ENCODE results near the gene OSM. TPM values are rescaled to one million over a fixed set of nuclear protein-coding genes. Genes with fewer than 3 reads are reported as not detected.

Gene OSM
- polyA plus RNA-seq, 12 donors: 0.13 to 1.2 (median 0.36) TPM; not detected in 4

GRCh38 chr22:30263883-30264282 lies 2.8 kb downstream of the OSM start:
- DNase-seq: no peak

GRCh38 chr22:30262917-30263741 lies 3.5 kb downstream of the OSM start:
- peak; percentile 66 for DNase-seq

GRCh38 chr22:30262112-30262511 lies 4.5 kb downstream of the OSM start:
- DNase-seq: no peak

- no peak for DNase-seq
These were observed 5.5 kb downstream of the OSM start for GRCh38 chr22:30261134-30261533.

- no peak for DNase-seq
These were observed 6.0 kb downstream of the OSM start for GRCh38 chr22:30260682-30261081.

- no peak for DNase-seq
These were observed 6.4 kb downstream of the OSM start for GRCh38 chr22:30260276-30260675.

- no peak for DNase-seq
These were observed 12.3 kb downstream of the OSM start for GRCh38 chr22:30254314-30254713.

- DNase-seq: no peak
These were observed 13.3 kb downstream of the OSM start for GRCh38 chr22:30253205-30253852.

- no peak for DNase-seq
These were observed 14.0 kb downstream of the OSM start for GRCh38 chr22:30252411-30253204.

GRCh38 chr22:30251711-30252110 lies 14.9 kb downstream of the OSM start:
- no peak for DNase-seq

GRCh38 chr22:30250661-30251267 lies 15.9 kb downstream of the OSM start:
- DNase-seq: no peak

- DNase-seq: no peak
These were observed 16.5 kb downstream of the OSM start for GRCh38 chr22:30250039-30250565.

- DNase-seq: peak; percentile 66
These were observed 17.3 kb downstream of the OSM start for GRCh38 chr22:30249049-30250038.

GRCh38 chr22:30248484-30248883 lies 18.2 kb downstream of the OSM start:
- no peak for DNase-seq

GRCh38 chr22:30247974-30248373 lies 18.7 kb downstream of the OSM start:
- DNase-seq: no peak

GRCh38 chr22:30247561-30247960 lies 19.1 kb downstream of the OSM start:
- DNase-seq: no peak

GRCh38 chr22:30246814-30247376 lies 19.8 kb downstream of the OSM start:
- no peak for DNase-seq

GRCh38 chr22:30245985-30246813 lies 20.5 kb downstream of the OSM start, which contains the start of gene LIF:
Gene LIF, minus strand, starts transcription at chr22:30246759. Its CDS starts 64 bp downstream, at chr22:30246695.
- no peak for DNase-seq

Measured in muscle of arm (tissue), 12 donors.